ENCODE results near the gene KLK13.

The KLK13 gene

GRCh38 chr19:51060973-51061372, 3.9 kb downstream of the KLK13 start:
- DNase-seq (ENCODE audit: low read depth): no peak

GRCh38 chr19:51060336-51060735, 4.6 kb downstream of the KLK13 start:
- no peak for DNase-seq (ENCODE audit: low read depth)

GRCh38 chr19:51059715-51060114, 5.2 kb downstream of the KLK13 start:
- DNase-seq (ENCODE audit: low read depth): no peak

GRCh38 chr19:51055866-51056265, 9.0 kb downstream of the KLK13 start:
- no peak for DNase-seq (ENCODE audit: low read depth)

GRCh38 chr19:51047031-51047335, 17.9 kb downstream of the KLK13 start:
- DNase-seq (ENCODE audit: low read depth): no peak

- DNase-seq (ENCODE audit: low read depth): no peak
Observed at GRCh38 chr19:51044327-51044726, 20.6 kb downstream of the KLK13 start.

GRCh38 chr19:51043497-51043896, 21.4 kb downstream of the KLK13 start:
- DNase-seq (ENCODE audit: low read depth): no peak

GRCh38 chr19:51040151-51040550, 24.7 kb downstream of the KLK13 start:
- DNase-seq (ENCODE audit: low read depth): no peak

- no peak for DNase-seq (ENCODE audit: low read depth)
Observed at GRCh38 chr19:51036519-51036918, 28.4 kb downstream of the KLK13 start.

GRCh38 chr19:51034704-51035103, 30.2 kb downstream of the KLK13 start, which contains the start of gene KLK12:
TSS of gene KLK12 (minus strand) at chr19:51035002. CDS start at chr19:51034621, 381 bp downstream.
- DNase-seq (ENCODE audit: low read depth): no peak

GRCh38 chr19:51031880-51032225, 33.0 kb downstream of the KLK13 start:
- DNase-seq (ENCODE audit: low read depth): no peak

- DNase-seq (ENCODE audit: low read depth): no peak
Observed at GRCh38 chr19:51031220-51031879, 33.5 kb downstream of the KLK13 start.

GRCh38 chr19:51030631-51031030, 34.3 kb downstream of the KLK13 start:
- no peak for DNase-seq (ENCODE audit: low read depth)

- no peak for DNase-seq (ENCODE audit: low read depth)
Observed at GRCh38 chr19:51029718-51030117, 35.2 kb downstream of the KLK13 start.

GRCh38 chr19:51027873-51028272, 37.0 kb downstream of the KLK13 start:
- DNase-seq (ENCODE audit: low read depth): no peak

GRCh38 chr19:51027126-51027806, 37.6 kb downstream of the KLK13 start:
- no peak for DNase-seq (ENCODE audit: low read depth)

- no peak for DNase-seq (ENCODE audit: low read depth)
Observed at GRCh38 chr19:51026554-51026831, 38.4 kb downstream of the KLK13 start, which contains the start of gene KLK11. TSS of gene KLK11 (minus strand) at chr19:51026616. CDS start at chr19:51025631, 985 bp downstream.

- no peak for DNase-seq (ENCODE audit: low read depth)
Observed at GRCh38 chr19:51025809-51026553, 38.9 kb downstream of the KLK13 start.

- no peak for DNase-seq (ENCODE audit: low read depth)
Observed at GRCh38 chr19:51025401-51025800, 39.5 kb downstream of the KLK13 start.

GRCh38 chr19:51024924-51025323, 40.0 kb downstream of the KLK13 start:
- DNase-seq (ENCODE audit: low read depth): no peak

- no peak for DNase-seq (ENCODE audit: low read depth)
Observed at GRCh38 chr19:51023946-51024345, 40.9 kb downstream of the KLK13 start.

- no peak for DNase-seq (ENCODE audit: low read depth)
Observed at GRCh38 chr19:51022526-51022925, 42.4 kb downstream of the KLK13 start.

GRCh38 chr19:51020988-51021651, 43.8 kb downstream of the KLK13 start:
- DNase-seq (ENCODE audit: low read depth): no peak

Measured in stimulated activated CD8-positive, alpha-beta memory T cell treated with anti-CD3 and anti-CD28 coated beads, Interleukin-4, amount 100 ng/mL, for 24 hours (primary cell).